ENCODE results near the gene CXCL9.

DNA sequence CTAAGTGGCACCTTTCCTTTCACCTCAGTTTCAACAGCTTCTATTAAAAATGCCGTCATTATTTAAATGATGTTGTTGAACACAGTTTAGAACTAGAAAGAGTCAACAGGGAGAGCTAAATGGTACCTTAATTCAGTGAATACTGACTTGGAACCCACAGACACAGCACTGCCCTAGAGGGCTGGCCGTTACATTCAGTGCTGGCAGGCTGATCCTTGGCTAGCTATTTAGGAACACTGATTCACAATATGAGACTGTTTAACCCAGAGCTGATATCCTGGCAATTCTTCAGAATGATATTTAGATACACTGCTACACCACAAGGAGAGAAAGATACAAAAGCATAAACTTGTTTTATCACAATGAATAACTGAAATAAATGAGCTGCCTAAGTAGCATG is 53.8 kb downstream of the CXCL9 start:
- TF ChIP-seq EZH2 (IDR thresholded peaks at IDR 0.05; ENCODE audit: low read depth), result no peak
- TF ChIP-seq, protein P1, sequence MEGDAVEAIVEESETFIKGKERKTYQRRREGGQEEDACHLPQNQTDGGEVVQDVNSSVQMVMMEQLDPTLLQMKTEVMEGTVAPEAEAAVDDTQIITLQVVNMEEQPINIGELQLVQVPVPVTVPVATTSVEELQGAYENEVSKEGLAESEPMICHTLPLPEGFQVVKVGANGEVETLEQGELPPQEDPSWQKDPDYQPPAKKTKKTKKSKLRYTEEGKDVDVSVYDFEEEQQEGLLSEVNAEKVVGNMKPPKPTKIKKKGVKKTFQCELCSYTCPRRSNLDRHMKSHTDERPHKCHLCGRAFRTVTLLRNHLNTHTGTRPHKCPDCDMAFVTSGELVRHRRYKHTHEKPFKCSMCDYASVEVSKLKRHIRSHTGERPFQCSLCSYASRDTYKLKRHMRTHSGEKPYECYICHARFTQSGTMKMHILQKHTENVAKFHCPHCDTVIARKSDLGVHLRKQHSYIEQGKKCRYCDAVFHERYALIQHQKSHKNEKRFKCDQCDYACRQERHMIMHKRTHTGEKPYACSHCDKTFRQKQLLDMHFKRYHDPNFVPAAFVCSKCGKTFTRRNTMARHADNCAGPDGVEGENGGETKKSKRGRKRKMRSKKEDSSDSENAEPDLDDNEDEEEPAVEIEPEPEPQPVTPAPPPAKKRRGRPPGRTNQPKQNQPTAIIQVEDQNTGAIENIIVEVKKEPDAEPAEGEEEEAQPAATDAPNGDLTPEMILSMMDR (conservative IDR thresholded peaks at IDR 0.05), result no peak

All from PC-9 (cell line).